Neutrophil (primary cell): ENCODE measurements around the gene ATL2.

ENCODE experiments used
- H3K27ac ChIP-seq: fragments of 200-600 bp; sonication (generic); 2 replicates; pipeline ENCODE4 v1.5.1; 2016; ENCODE audit warnings: mild to moderate bottlenecking, moderate library complexity
- H3K27me3 ChIP-seq: fragments of 200-600 bp; sonication (generic); 2 replicates; pipeline ENCODE4 v1.6.0; 2016; ENCODE audit warnings: mild to moderate bottlenecking
- H3K36me3 ChIP-seq: fragments of 200-600 bp; sonication (generic); 2 replicates; pipeline ENCODE4 v1.5.1; 2017
- H3K4me1 ChIP-seq, 2 experiments: fragments of 200-600 bp in 1 of 2; sonication (generic) in 1 of 2; 1 replicate in 1 of 2; 2 replicates in 1 of 2; pipeline versions ENCODE4 v1.5.1 to v1.6.1; 2013 to 2016; ENCODE audit warnings: low read depth in 1 of 2, low read length in 1 of 2, mild to moderate bottlenecking in 1 of 2, moderate library complexity in 1 of 2; ENCODE audit not compliant: control insufficient read depth in 1 of 2, insufficient read depth in 1 of 2
- H3K4me3 ChIP-seq, 2 experiments: fragments of 200-600 bp in 1 of 2; sonication (generic) in 1 of 2; 1 replicate in 1 of 2; 2 replicates in 1 of 2; pipeline ENCODE4 v1.5.1; 2013 to 2016; ENCODE audit warnings: low read depth in 1 of 2, low read length in 1 of 2, mild to moderate bottlenecking in 1 of 2, moderate library complexity in 1 of 2
- H3K9me3 ChIP-seq: fragments of 200-600 bp; sonication (generic); 2 replicates; pipeline ENCODE4 v1.5.1; 2016
- TF ChIP-seq, protein P1 (sequence below): fragments of 200-600 bp; sonication (generic); IDR thresholded peaks from 2 replicates; pipeline ENCODE4 v1.5.1; 2016; ENCODE audit warnings: antibody characterized with exemption

Gene ATL2

GRCh38 chr2:38376346-38377049, 575 bp downstream of the ATL2 start:
- TF ChIP-seq, protein P1, sequence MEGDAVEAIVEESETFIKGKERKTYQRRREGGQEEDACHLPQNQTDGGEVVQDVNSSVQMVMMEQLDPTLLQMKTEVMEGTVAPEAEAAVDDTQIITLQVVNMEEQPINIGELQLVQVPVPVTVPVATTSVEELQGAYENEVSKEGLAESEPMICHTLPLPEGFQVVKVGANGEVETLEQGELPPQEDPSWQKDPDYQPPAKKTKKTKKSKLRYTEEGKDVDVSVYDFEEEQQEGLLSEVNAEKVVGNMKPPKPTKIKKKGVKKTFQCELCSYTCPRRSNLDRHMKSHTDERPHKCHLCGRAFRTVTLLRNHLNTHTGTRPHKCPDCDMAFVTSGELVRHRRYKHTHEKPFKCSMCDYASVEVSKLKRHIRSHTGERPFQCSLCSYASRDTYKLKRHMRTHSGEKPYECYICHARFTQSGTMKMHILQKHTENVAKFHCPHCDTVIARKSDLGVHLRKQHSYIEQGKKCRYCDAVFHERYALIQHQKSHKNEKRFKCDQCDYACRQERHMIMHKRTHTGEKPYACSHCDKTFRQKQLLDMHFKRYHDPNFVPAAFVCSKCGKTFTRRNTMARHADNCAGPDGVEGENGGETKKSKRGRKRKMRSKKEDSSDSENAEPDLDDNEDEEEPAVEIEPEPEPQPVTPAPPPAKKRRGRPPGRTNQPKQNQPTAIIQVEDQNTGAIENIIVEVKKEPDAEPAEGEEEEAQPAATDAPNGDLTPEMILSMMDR: peak; percentile 77
- H3K27ac ChIP-seq: peak overlapping the region; percentile 92
- peaks cover 53% of the 10 kb centered on the region in 2 experiments for H3K4me1 ChIP-seq
- H3K27me3 ChIP-seq: no peaks in the 10 kb centered on the region
- peak overlapping the region; percentile 83 to 95 for H3K4me3 ChIP-seq
- no peaks in the 10 kb centered on the region for H3K9me3 ChIP-seq
- no peaks in the 10 kb centered on the region for H3K36me3 ChIP-seq

GRCh38 chr2:38375696-38376345, 1.3 kb downstream of the ATL2 start:
- Histone ChIP-seq H3K4me3 (peak overlapping the region; percentile 83 to 95), H3K4me1 (peaks cover 46% of the 10 kb centered on the region in 2 experiments), H3K27me3 (no peaks in the 10 kb centered on the region), H3K36me3 (no peaks in the 10 kb centered on the region), H3K27ac (peak overlapping the region; percentile 92), H3K9me3 (no peaks in the 10 kb centered on the region)
- TF ChIP-seq, protein P1: no peak

GRCh38 chr2:38374984-38375383, 2.1 kb downstream of the ATL2 start:
- H3K4me3 ChIP-seq: no peak overlapping the region
- H3K4me1 ChIP-seq: peaks cover 38% of the 10 kb centered on the region in 2 experiments
- no peaks in the 10 kb centered on the region for H3K9me3 ChIP-seq
- no peaks in the 10 kb centered on the region for H3K27me3 ChIP-seq
- TF ChIP-seq, protein P1: no peak
- no peaks in the 10 kb centered on the region for H3K36me3 ChIP-seq
- H3K27ac ChIP-seq: no peak overlapping the region

GRCh38 chr2:38371235-38371634, 5.8 kb downstream of the ATL2 start:
- no peaks in the 10 kb centered on the region for H3K27me3 ChIP-seq
- no peak overlapping the region for H3K27ac ChIP-seq
- no peaks in the 10 kb centered on the region for H3K9me3 ChIP-seq
- no peak overlapping the region for H3K4me3 ChIP-seq
- H3K36me3 ChIP-seq: no peaks in the 10 kb centered on the region
- H3K4me1 ChIP-seq: peaks cover 13% of the 10 kb centered on the region in 2 experiments
- TF ChIP-seq, protein P1: no peak

GRCh38 chr2:38370664-38371063, 6.4 kb downstream of the ATL2 start:
- H3K9me3 ChIP-seq: no peaks in the 10 kb centered on the region
- H3K4me3 ChIP-seq: no peak overlapping the region
- TF ChIP-seq, protein P1: no peak
- H3K36me3 ChIP-seq: no peaks in the 10 kb centered on the region
- H3K27me3 ChIP-seq: no peaks in the 10 kb centered on the region
- no peak overlapping the region for H3K27ac ChIP-seq
- peaks cover 7 to 8% of the 10 kb centered on the region in 2 experiments for H3K4me1 ChIP-seq
